Vagina (tissue), 2 donors: ENCODE results near the gene SLC7A6. TPM values are rescaled to one million over a fixed set of nuclear protein-coding genes. Genes with fewer than 3 reads are reported as not detected.

Source experiments
- DNase-seq, 2 donors: peaks; one replicate each; pipeline ENCODE4 v3.0.0-alpha.2; 2017; ENCODE audit errors: extremely low spot score in 2 of 2
- H3K27ac ChIP-seq: fragments of 200-600 bp; sonication (generic); one replicate; pipeline ENCODE4 v1.5.1; 2019
- H3K27me3 ChIP-seq: fragments of 200-600 bp; sonication (generic); one replicate; pipeline ENCODE4 v1.5.1; 2019
- H3K36me3 ChIP-seq, 2 donors: fragments of 200-600 bp; sonication (generic); one replicate each; pipeline ENCODE4 v1.5.1; 2017 to 2019
- H3K4me1 ChIP-seq: fragments of 200-600 bp; sonication (generic); one replicate; pipeline ENCODE4 v1.5.1; 2019
- H3K4me3 ChIP-seq, 2 donors: fragments of 200-600 bp; sonication (generic); 1 replicate in 1 of 2; 2 replicates in 1 of 2; pipeline ENCODE4 v1.5.1; 2016 to 2019
- H3K9me3 ChIP-seq: fragments of 200-600 bp; sonication (generic); one replicate; pipeline ENCODE4 v1.5.1; 2019
- POLR2A ChIP-seq, 2 donors: fragments of 450-650 bp; IDR thresholded peaks; one replicate each; pipeline ENCODE4 v1.6.1; 2017; ENCODE audit warnings: antibody characterized with exemption in 2 of 2, mild to moderate bottlenecking in 2 of 2, moderate library complexity in 2 of 2
- POLR2AphosphoS5 ChIP-seq, 2 donors: sonication (generic); formaldehyde crosslinking; IDR thresholded peaks; one replicate each; pipeline ENCODE4 v1.9.0; 2017; ENCODE audit warnings: antibody characterized with exemption in 2 of 2, mild to moderate bottlenecking in 2 of 2, low read depth in 1 of 2; ENCODE audit not compliant: insufficient read depth in 1 of 2
- intact Hi-C: fragments of 100-400 bp; cut with DNase I; formaldehyde crosslinking; loops from one replicate; pipeline ENCODE4 v1.15.1; 2023
- total RNA-seq: library from RNA; depleted of rRNA; stranded (reverse); fragments of >200 nt; gene quantifications from one replicate; pipeline ENCODE4 v1.2.3, GENCODE V29; 2016
- TF ChIP-seq, protein P1 (sequence below), 3 experiments: fragments of 450-650 bp in 2 of 3; fragments of 200-600 bp in 1 of 3; sonication (generic) in 1 of 3; IDR thresholded peaks; one replicate each; pipeline ENCODE4 v1.5.1; 2017 to 2019; ENCODE audit warnings: antibody characterized with exemption in 3 of 3, mild to moderate bottlenecking in 2 of 3, moderate library complexity in 2 of 3

The SLC7A6 gene
- total RNA-seq, 1 donor from 2014 or later, result 35.1 TPM

DNA sequence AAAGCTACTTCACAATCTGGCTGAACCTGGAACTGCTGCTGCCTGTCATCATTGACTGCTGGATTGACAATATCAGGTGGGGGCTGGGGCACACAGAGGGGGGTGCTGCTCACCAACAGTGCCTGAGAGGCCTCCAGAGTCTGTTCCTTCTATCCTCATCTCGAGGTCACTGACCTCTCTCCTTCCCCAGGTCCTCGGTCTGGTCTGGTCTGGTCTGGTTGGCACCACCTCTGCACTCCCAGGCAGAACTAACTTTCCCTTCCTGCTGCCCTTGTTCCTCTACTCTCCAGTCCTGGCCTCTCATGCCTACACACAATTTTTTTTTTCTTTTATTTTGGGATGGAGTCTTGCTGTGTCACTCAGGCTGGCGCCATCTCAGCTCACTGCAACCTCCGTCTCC is 15.0 kb upstream of the SLC7A6 start:
- peaks cover 0 to 27% of the 10 kb centered on the region in 2 donors for H3K36me3 ChIP-seq
- no peak overlapping the region for H3K27ac ChIP-seq
- intact Hi-C loops, result no loop called here

DNA sequence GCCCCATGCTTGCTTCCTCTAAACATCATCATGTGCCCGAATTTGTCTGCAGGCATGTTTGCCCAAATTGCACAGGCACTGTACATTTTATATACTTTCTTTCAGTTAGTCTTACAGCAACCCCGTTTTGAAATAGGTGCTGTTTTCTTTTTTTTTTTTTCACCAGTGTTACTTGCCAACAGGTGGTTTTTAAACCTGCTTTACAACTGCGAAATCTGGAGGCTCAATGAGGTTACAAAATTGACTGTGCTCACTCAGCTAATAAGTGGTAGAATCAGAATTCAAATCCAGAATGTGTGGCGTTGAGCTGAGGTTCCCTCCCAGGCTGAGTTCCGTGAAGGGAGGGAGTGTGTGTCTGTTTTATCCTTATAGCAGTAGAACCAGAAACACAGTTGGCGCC is 13.4 kb upstream of the SLC7A6 start:
- TF ChIP-seq POLR2AphosphoS5 (IDR thresholded peaks at IDR 0.05; ENCODE audit: insufficient read depth in 1 of 2, low read depth in 1 of 2), result no peak
- TF ChIP-seq, protein P1, sequence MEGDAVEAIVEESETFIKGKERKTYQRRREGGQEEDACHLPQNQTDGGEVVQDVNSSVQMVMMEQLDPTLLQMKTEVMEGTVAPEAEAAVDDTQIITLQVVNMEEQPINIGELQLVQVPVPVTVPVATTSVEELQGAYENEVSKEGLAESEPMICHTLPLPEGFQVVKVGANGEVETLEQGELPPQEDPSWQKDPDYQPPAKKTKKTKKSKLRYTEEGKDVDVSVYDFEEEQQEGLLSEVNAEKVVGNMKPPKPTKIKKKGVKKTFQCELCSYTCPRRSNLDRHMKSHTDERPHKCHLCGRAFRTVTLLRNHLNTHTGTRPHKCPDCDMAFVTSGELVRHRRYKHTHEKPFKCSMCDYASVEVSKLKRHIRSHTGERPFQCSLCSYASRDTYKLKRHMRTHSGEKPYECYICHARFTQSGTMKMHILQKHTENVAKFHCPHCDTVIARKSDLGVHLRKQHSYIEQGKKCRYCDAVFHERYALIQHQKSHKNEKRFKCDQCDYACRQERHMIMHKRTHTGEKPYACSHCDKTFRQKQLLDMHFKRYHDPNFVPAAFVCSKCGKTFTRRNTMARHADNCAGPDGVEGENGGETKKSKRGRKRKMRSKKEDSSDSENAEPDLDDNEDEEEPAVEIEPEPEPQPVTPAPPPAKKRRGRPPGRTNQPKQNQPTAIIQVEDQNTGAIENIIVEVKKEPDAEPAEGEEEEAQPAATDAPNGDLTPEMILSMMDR (IDR thresholded peaks at IDR 0.05), result no peak
- no peak for TF ChIP-seq POLR2A (IDR thresholded peaks at IDR 0.05)
- intact Hi-C loops, result no loop called here
- H3K36me3 ChIP-seq, result peaks cover 0 to 39% of the 10 kb centered on the region in 2 donors
- DNase-seq, result no peak
- no peaks in the 10 kb centered on the region for H3K27me3 ChIP-seq
- H3K4me3 ChIP-seq, result no peak overlapping the region
- H3K4me1 ChIP-seq, result peaks cover 26% of the 10 kb centered on the region
- H3K9me3 ChIP-seq, result no peaks in the 10 kb centered on the region
- H3K27ac ChIP-seq, result no peak overlapping the region

More for the DNA sequence above, 15.0 kb upstream of the SLC7A6 start:
- peaks cover 36% of the 10 kb centered on the region for H3K4me1 ChIP-seq
- no peaks in the 10 kb centered on the region for H3K27me3 ChIP-seq
- H3K4me3 ChIP-seq, result no peak overlapping the region
- H3K9me3 ChIP-seq, result no peaks in the 10 kb centered on the region
- TF ChIP-seq POLR2AphosphoS5 (IDR thresholded peaks at IDR 0.05; ENCODE audit: insufficient read depth in 1 of 2, low read depth in 1 of 2) (no peak), POLR2A (IDR thresholded peaks at IDR 0.05) (no peak)
- TF ChIP-seq, protein P1 (IDR thresholded peaks at IDR 0.05), result no peak
- DNase-seq, result no peak

DNA sequence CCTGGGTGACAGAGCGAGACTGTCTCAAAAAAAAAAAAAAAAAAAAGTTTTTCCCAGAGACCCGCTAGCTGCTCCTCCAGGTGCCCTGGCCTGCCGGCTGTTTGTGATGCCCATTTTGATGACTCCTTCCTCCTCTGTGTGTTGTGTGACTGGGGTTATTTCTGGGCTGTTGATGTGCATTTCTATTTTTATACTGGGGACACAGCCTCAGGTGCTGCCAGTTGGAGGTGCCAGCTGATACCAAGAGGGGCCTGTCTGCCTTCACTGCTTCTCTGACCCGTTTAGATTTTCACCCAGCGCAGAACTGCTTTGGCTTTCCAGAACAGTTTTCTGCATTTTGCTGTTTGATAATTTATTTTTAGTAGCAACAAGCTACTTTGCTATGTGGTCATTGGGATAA is 12.5 kb upstream of the SLC7A6 start:
- H3K4me1 ChIP-seq, result peaks cover 18% of the 10 kb centered on the region
- TF ChIP-seq, protein P1 (IDR thresholded peaks at IDR 0.05), result no peak
- TF ChIP-seq POLR2A (IDR thresholded peaks at IDR 0.05) (no peak), POLR2AphosphoS5 (IDR thresholded peaks at IDR 0.05; ENCODE audit: insufficient read depth in 1 of 2, low read depth in 1 of 2) (no peak)
- H3K27me3 ChIP-seq, result no peaks in the 10 kb centered on the region
- peaks cover 0 to 46% of the 10 kb centered on the region in 2 donors for H3K36me3 ChIP-seq
- intact Hi-C loops, result no loop called here
- no peak overlapping the region for H3K27ac ChIP-seq
- no peak for DNase-seq
- H3K9me3 ChIP-seq, result no peaks in the 10 kb centered on the region
- no peak overlapping the region for H3K4me3 ChIP-seq

DNA sequence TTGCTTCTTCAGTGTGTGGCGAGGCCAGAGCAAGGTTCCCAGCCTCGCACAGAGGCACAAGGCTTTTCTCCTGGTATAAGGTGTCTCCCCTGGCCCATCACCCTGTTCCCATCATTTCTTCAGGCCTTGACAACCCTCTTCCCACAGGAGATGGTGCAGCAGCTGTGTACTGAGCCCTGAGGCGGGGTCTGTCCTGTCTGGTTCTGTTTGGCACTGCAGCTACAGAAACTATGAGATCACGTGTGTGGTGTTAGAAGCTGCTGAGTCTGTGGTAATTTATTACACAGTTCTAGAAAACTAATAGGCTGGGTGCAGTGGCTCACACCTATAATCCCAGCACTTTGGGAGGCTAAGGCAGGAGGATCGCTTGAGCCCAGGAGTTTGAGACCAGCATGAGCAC is 11.9 kb upstream of the SLC7A6 start:
- Histone ChIP-seq H3K4me3 (no peak overlapping the region), H3K9me3 (no peaks in the 10 kb centered on the region), H3K4me1 (peaks cover 18% of the 10 kb centered on the region), H3K27me3 (no peaks in the 10 kb centered on the region), H3K36me3 (peaks cover 0 to 46% of the 10 kb centered on the region in 2 donors), H3K27ac (no peak overlapping the region)
- no peak for TF ChIP-seq POLR2A (IDR thresholded peaks at IDR 0.05)
- TF ChIP-seq, protein P1 (IDR thresholded peaks at IDR 0.05), result no peak
- no peak for TF ChIP-seq POLR2AphosphoS5 (IDR thresholded peaks at IDR 0.05; ENCODE audit: insufficient read depth in 1 of 2, low read depth in 1 of 2)
- no peak for DNase-seq
- intact Hi-C loops, result no loop called here

DNA sequence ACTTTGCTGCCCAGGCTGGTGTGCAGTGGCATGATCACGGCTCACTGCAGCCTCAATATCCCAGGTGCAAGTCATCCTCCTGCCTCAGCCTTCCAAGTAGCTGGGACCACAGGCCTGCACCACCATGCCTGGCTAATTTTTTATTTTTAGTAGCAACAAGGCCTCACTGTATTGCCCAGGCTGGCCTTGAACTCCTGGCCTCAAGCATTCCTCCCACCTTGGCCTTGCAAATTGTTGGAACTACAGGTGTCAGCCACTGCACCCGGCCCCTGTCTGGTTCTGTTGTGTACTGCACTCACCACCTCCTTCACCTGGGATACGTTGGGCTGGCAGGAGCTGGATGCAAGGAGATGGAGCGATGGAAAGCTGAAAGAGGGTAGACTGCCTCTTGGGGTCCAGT is 10.6 kb upstream of the SLC7A6 start:
- no peaks in the 10 kb centered on the region for H3K9me3 ChIP-seq
- H3K36me3 ChIP-seq, result peaks cover 0 to 46% of the 10 kb centered on the region in 2 donors
- intact Hi-C loops, result no loop called here
- H3K4me1 ChIP-seq, result peaks cover 11% of the 10 kb centered on the region
- TF ChIP-seq POLR2A (IDR thresholded peaks at IDR 0.05) (no peak), POLR2AphosphoS5 (IDR thresholded peaks at IDR 0.05; ENCODE audit: insufficient read depth in 1 of 2, low read depth in 1 of 2) (no peak)
- TF ChIP-seq, protein P1 (IDR thresholded peaks at IDR 0.05), result no peak
- no peak overlapping the region for H3K27ac ChIP-seq
- no peak overlapping the region for H3K4me3 ChIP-seq
- DNase-seq, result no peak
- H3K27me3 ChIP-seq, result no peaks in the 10 kb centered on the region
